Stomach smooth muscle (tissue), 2 donors: Measurements from ENCODE around the gene GPR78.

Experiments
- H3K27ac ChIP-seq: one replicate; pipeline ENCODE4 v1.7.0; 2013; ENCODE audit warnings: mild to moderate bottlenecking, low read length, inconsistent platforms
- H3K27me3 ChIP-seq, 2 donors: one replicate each; pipeline ENCODE4 v1.7.0; 2013; ENCODE audit warnings: low read length in 2 of 2; ENCODE audit not compliant: insufficient read depth in 2 of 2, control insufficient read depth in 1 of 2
- H3K36me3 ChIP-seq, 2 donors: one replicate each; pipeline ENCODE4 v1.7.0; 2013; ENCODE audit warnings: low read length in 2 of 2; ENCODE audit not compliant: control insufficient read depth in 2 of 2, insufficient read depth in 2 of 2
- H3K4me1 ChIP-seq: one replicate; pipeline ENCODE4 v1.7.0; 2013; ENCODE audit warnings: low read length; ENCODE audit not compliant: control insufficient read depth, insufficient read depth
- H3K4me3 ChIP-seq, 2 donors: one replicate each; pipeline ENCODE4 v1.7.0; 2013; ENCODE audit warnings: low read length in 2 of 2
- H3K9ac ChIP-seq, 2 donors: one replicate each; pipeline ENCODE4 v1.7.0; 2013; ENCODE audit warnings: low read length in 2 of 2, mild to moderate bottlenecking in 1 of 2
- H3K9me3 ChIP-seq, 2 donors: one replicate each; pipeline ENCODE4 v1.7.0; 2013; ENCODE audit warnings: low read length in 2 of 2; ENCODE audit not compliant: control insufficient read depth in 2 of 2
- donor health status: healthy.
- donor health status: Pancreatic carcinoma.

GPR78 gene

GRCh38 chr4:8587469-8588195 is 7.4 kb downstream of the GPR78 start:
- H3K27me3 ChIP-seq, result peaks cover 35 to 53% of the 10 kb centered on the region in 2 donors
- H3K9me3 ChIP-seq, result no peaks in the 10 kb centered on the region
- H3K9ac ChIP-seq, result no peak overlapping the region
- no peaks in the 10 kb centered on the region for H3K4me1 ChIP-seq
- no peaks in the 10 kb centered on the region for H3K36me3 ChIP-seq
- no peak overlapping the region for H3K4me3 ChIP-seq
- no peak overlapping the region for H3K27ac ChIP-seq

GRCh38 chr4:8588196-8588470 is 7.9 kb downstream of the GPR78 start:
- Histone ChIP-seq H3K9ac (no peak overlapping the region), H3K27me3 (peaks cover 40 to 52% of the 10 kb centered on the region in 2 donors), H3K36me3 (no peaks in the 10 kb centered on the region), H3K4me3 (no peak overlapping the region), H3K9me3 (no peaks in the 10 kb centered on the region), H3K27ac (no peak overlapping the region), H3K4me1 (no peaks in the 10 kb centered on the region)

- Histone ChIP-seq H3K27me3 (peaks cover 51 to 62% of the 10 kb centered on the region in 2 donors), H3K36me3 (no peaks in the 10 kb centered on the region), H3K9me3 (no peaks in the 10 kb centered on the region)
Observed at GRCh38 chr4:8589336-8589735, 9.1 kb downstream of the GPR78 start.

GRCh38 chr4:8589823-8590545 is 9.8 kb downstream of the GPR78 start:
- Histone ChIP-seq H3K9ac (no peak overlapping the region), H3K9me3 (no peaks in the 10 kb centered on the region), H3K27me3 (peaks cover 51 to 58% of the 10 kb centered on the region in 2 donors), H3K36me3 (no peaks in the 10 kb centered on the region), H3K4me3 (no peak overlapping the region), H3K4me1 (peaks cover 4% of the 10 kb centered on the region), H3K27ac (no peak overlapping the region)

More at GRCh38 chr4:8589336-8589735, 9.1 kb downstream of the GPR78 start:
- Histone ChIP-seq H3K27ac (no peak overlapping the region), H3K4me3 (no peak overlapping the region), H3K4me1 (peaks cover 1% of the 10 kb centered on the region), H3K9ac (no peak overlapping the region)

GRCh38 chr4:8590546-8590880 is 10.3 kb downstream of the GPR78 start:
- Histone ChIP-seq H3K36me3 (no peaks in the 10 kb centered on the region), H3K9ac (no peak overlapping the region), H3K4me1 (peaks cover 4% of the 10 kb centered on the region), H3K27me3 (peaks cover 51 to 53% of the 10 kb centered on the region in 2 donors), H3K9me3 (no peaks in the 10 kb centered on the region), H3K4me3 (no peak overlapping the region), H3K27ac (no peak overlapping the region)

GRCh38 chr4:8591114-8591513 is 10.9 kb downstream of the GPR78 start:
- Histone ChIP-seq H3K36me3 (no peaks in the 10 kb centered on the region), H3K9ac (no peak overlapping the region), H3K27ac (no peak overlapping the region), H3K4me3 (no peak overlapping the region), H3K9me3 (no peaks in the 10 kb centered on the region), H3K4me1 (peaks cover 4% of the 10 kb centered on the region), H3K27me3 (peaks cover 50 to 51% of the 10 kb centered on the region in 2 donors)

- Histone ChIP-seq H3K9ac (no peak overlapping the region), H3K9me3 (no peaks in the 10 kb centered on the region), H3K36me3 (no peaks in the 10 kb centered on the region), H3K27ac (no peak overlapping the region), H3K4me3 (no peak overlapping the region), H3K27me3 (peaks cover 45 to 47% of the 10 kb centered on the region in 2 donors), H3K4me1 (peaks cover 8% of the 10 kb centered on the region)
Observed at GRCh38 chr4:8591626-8592365, 11.6 kb downstream of the GPR78 start.

GRCh38 chr4:8592366-8593263 is 12.4 kb downstream of the GPR78 start, which contains the start of gene CPZ:
TSS of gene CPZ (plus strand) at chr4:8592765. CDS start at chr4:8592834, 69 bp downstream.
- peaks cover 16% of the 10 kb centered on the region for H3K4me1 ChIP-seq
- H3K9ac ChIP-seq, result no peak within 1 kb of the TSS
- no peak within 1 kb of the TSS for H3K27ac ChIP-seq
- H3K36me3 ChIP-seq, result no peaks in the 10 kb centered on the region
- no peaks in the 10 kb centered on the region for H3K9me3 ChIP-seq
- H3K4me3 ChIP-seq, result peak within 1 kb of the TSS in 1 of 2 donors; percentile 35
- H3K27me3 ChIP-seq, result peaks cover 40 to 42% of the 10 kb centered on the region in 2 donors

GRCh38 chr4:8593264-8594096 is 13.3 kb downstream of the GPR78 start:
- no peaks in the 10 kb centered on the region for H3K9me3 ChIP-seq
- H3K27me3 ChIP-seq, result peaks cover 35 to 40% of the 10 kb centered on the region in 2 donors
- H3K4me1 ChIP-seq, result peaks cover 16% of the 10 kb centered on the region
- no peak overlapping the region for H3K27ac ChIP-seq
- no peaks in the 10 kb centered on the region for H3K36me3 ChIP-seq
- peak overlapping the region in 1 of 2 donors; percentile 22 for H3K4me3 ChIP-seq
- no peak overlapping the region for H3K9ac ChIP-seq
